WERI-Rb-1 (cell line): ENCODE data around the gene PRKAG2.

Experiments used
- DNase-seq: peaks from one replicate; pipeline ENCODE4 v3.0.0-alpha.2; 2020
- H3K27ac ChIP-seq: fragments of 250-450 bp; sonication (Bioruptor Pico); 2 replicates; pipeline ENCODE4 v1.5.1; 2020; ENCODE audit warnings: mild to moderate bottlenecking, moderate library complexity
- H3K27me3 ChIP-seq: fragments of 250-450 bp; sonication (Bioruptor Pico); 2 replicates; pipeline ENCODE4 v1.5.1; 2021; ENCODE audit warnings: mild to moderate bottlenecking, low read depth, moderate library complexity; ENCODE audit not compliant: insufficient read depth, severe bottlenecking
- H3K36me3 ChIP-seq: fragments of 250-450 bp; sonication (Bioruptor Pico); 2 replicates; pipeline ENCODE4 v1.5.1; 2020; ENCODE audit warnings: mild to moderate bottlenecking, moderate library complexity
- H3K4me3 ChIP-seq: 2 replicates; pipeline ENCODE4 v1.5.1; 2011; ENCODE audit warnings: low read depth, mild to moderate bottlenecking, control low read depth, low read length
- H3K9me3 ChIP-seq: fragments of 250-450 bp; sonication (Bioruptor Pico); 2 replicates; pipeline ENCODE4 v1.5.1; 2021; ENCODE audit warnings: mild to moderate bottlenecking, moderate library complexity; ENCODE audit not compliant: severe bottlenecking
- TF ChIP-seq, protein P1 (sequence below): IDR thresholded peaks from 2 replicates; pipeline ENCODE4 v1.5.1; 2011; ENCODE audit warnings: low read depth, mild to moderate bottlenecking, control low read depth, inconsistent platforms, low read length

The PRKAG2 gene

DNA sequence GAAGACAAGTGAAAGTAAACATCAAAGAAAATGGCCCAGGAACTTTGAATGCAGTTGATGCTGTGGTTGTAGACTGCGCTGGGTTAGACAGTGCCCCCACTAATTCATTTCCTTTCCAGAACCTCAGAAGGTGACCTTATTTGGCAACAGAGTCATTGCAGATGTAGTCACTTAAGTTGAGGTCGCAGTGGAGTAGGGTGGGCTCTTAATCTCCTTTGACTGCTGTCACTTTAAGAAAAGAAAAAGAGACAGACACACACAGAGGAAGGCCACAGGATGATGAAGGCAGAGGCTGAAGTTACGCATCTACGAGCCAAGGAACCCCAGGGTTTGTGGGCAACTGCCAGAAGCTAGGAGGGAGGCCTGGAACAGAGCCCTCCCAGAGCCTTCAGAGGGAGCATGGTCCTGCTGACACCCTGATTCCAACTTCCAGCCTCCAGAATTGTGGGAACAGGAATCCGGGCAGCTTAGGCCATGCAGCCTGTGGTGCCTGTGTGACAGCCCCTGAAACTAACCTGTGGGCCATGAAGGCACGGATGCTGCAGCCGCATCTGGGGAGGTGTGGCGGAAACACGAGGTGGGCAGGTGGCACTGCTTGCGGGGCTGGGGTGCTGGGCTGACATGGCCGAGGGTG, 107.6 kb downstream of the PRKAG2 start:
- H3K27me3 ChIP-seq: no peaks in the 10 kb centered on the region
- no peak overlapping the region for H3K4me3 ChIP-seq
- no peaks in the 10 kb centered on the region for H3K9me3 ChIP-seq
- no peaks in the 10 kb centered on the region for H3K36me3 ChIP-seq
- TF ChIP-seq, protein P1, sequence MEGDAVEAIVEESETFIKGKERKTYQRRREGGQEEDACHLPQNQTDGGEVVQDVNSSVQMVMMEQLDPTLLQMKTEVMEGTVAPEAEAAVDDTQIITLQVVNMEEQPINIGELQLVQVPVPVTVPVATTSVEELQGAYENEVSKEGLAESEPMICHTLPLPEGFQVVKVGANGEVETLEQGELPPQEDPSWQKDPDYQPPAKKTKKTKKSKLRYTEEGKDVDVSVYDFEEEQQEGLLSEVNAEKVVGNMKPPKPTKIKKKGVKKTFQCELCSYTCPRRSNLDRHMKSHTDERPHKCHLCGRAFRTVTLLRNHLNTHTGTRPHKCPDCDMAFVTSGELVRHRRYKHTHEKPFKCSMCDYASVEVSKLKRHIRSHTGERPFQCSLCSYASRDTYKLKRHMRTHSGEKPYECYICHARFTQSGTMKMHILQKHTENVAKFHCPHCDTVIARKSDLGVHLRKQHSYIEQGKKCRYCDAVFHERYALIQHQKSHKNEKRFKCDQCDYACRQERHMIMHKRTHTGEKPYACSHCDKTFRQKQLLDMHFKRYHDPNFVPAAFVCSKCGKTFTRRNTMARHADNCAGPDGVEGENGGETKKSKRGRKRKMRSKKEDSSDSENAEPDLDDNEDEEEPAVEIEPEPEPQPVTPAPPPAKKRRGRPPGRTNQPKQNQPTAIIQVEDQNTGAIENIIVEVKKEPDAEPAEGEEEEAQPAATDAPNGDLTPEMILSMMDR: no peak
- no peak for DNase-seq
- no peak overlapping the region for H3K27ac ChIP-seq

DNA sequence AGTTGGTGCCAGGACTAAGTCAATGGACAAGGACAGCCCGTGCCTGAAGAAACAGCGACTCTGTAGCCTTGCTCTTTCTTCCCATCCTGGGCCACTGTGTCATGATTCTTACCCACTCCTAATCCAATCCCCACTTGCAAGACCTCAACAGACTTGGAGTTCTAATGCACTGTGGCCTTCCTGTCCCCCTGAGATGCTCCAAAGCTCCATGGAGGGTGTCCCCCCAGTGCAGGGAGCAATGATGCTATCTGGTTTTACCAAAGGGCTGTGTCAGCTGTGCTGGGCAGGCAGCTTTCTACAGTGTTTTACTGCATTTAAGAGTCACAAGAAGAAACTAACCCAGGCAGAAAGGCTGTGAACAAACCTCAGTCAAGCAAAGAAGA, 108.1 kb downstream of the PRKAG2 start:
- Histone ChIP-seq H3K4me3 (no peak overlapping the region), H3K27me3 (no peaks in the 10 kb centered on the region), H3K27ac (no peak overlapping the region), H3K9me3 (no peaks in the 10 kb centered on the region), H3K36me3 (no peaks in the 10 kb centered on the region)
- TF ChIP-seq, protein P1: no peak
- no peak for DNase-seq

- Histone ChIP-seq H3K4me3 (no peak overlapping the region), H3K27ac (no peak overlapping the region), H3K36me3 (no peaks in the 10 kb centered on the region), H3K27me3 (no peaks in the 10 kb centered on the region), H3K9me3 (no peaks in the 10 kb centered on the region)
- TF ChIP-seq, protein P1: no peak
- no peak for DNase-seq
Measured at GRCh38 chr7:151767557-151767956, 109.4 kb downstream of the PRKAG2 start.

DNA sequence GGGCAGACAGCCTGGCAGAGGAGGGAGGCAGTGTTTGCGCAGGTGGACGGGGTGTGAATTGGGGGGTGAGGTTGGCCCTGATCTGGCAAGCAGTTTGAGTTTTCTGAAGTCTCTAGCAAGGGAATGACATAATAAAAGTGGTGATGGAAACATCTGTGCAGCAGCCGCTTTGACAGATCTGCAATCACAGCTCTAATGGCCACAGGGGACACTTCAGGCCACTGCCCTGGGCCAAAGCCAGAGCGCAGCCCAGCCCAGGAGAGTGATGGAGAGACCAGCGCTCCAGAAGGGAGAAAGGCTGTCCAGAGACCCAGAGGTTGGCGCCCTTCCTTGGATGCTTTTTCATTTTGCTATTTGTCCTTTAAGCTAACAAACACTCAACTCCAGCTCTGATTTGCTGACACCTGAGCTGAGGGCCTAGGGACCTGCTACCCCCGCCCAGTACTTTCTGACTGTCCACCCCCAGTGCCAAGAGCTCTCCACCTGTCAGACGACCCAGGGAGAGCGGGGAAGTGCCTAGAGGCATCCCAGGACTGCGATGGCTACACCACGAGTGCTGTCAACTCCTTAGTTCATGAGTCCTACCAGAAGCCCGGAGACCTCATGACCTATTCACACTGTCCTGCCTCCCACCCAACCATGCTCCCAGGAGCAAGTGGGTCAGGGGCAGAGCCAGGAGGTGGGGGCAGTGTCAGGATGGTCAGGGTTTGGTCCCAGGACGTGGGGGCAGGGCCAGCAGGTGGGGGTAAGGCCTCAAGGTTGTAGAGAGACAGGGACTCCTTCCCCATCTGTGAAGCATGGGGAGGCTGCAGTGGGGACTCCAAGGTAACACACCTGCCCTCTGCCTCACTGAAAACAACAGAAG, 112.6 kb downstream of the PRKAG2 start:
- H3K27me3 ChIP-seq: no peaks in the 10 kb centered on the region
- DNase-seq: no peak

DNA sequence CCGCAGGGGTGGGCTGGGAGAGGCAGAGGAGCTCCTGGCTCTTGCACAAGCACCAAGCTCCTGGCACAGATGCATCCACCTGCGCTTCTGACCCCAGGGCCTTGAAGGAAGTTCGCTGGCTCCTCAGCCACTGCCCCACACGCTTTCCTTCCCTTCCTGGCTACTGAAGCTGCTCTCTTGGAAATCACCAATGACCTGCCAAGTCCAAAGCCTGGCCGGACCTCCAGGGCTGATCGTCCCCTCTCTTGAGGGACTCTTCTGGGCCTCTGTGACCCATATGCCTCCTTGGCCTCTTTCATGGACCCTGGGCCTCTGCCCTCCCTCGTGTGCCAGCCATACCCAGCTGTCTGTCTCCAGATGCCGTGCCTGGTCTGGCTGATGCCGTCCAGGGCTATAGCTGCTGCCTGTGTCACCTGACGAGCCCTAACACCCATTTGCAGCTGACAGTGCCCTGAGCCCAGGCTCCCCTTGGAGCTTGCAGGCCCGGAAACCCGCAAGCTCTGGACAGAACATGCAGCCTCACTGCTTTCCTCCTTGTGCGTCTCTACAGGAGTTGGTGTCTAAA, 113.4 kb downstream of the PRKAG2 start:
- TF ChIP-seq, protein P1: no peak
- Histone ChIP-seq H3K27me3 (no peaks in the 10 kb centered on the region), H3K4me3 (no peak overlapping the region), H3K9me3 (no peaks in the 10 kb centered on the region), H3K27ac (no peak overlapping the region), H3K36me3 (no peaks in the 10 kb centered on the region)
- DNase-seq: no peak

More for the DNA sequence above, 112.6 kb downstream of the PRKAG2 start:
- Histone ChIP-seq H3K9me3 (no peaks in the 10 kb centered on the region), H3K36me3 (no peaks in the 10 kb centered on the region), H3K27ac (no peak overlapping the region), H3K4me3 (no peak overlapping the region)
- TF ChIP-seq, protein P1: no peak
